ENCODE results near the gene SPDYE4.

Gene SPDYE4

GRCh38 chr17:8708025-8708461 is 50.3 kb downstream of the SPDYE4 start:
- no peak for DNase-seq

- no peak for DNase-seq
These were observed 50.9 kb downstream of the SPDYE4 start for GRCh38 chr17:8707332-8708024.

GRCh38 chr17:8706431-8706830 is 51.9 kb downstream of the SPDYE4 start:
- DNase-seq, result no peak

GRCh38 chr17:8705427-8705826 is 52.9 kb downstream of the SPDYE4 start:
- no peak for DNase-seq

GRCh38 chr17:8703001-8703400 is 55.3 kb downstream of the SPDYE4 start:
- no peak for DNase-seq

GRCh38 chr17:8701754-8702153 is 56.6 kb downstream of the SPDYE4 start:
- no peak for DNase-seq

- no peak for DNase-seq
These were observed 57.1 kb downstream of the SPDYE4 start for GRCh38 chr17:8701221-8701620.
